PFSK-1 (cell line): ENCODE results near the gene FRK.

Experiments
- FOXP2 ChIP-seq: optimal IDR thresholded peaks from 2 replicates; pipeline ENCODE3; 2011; ENCODE audit warnings: borderline replicate concordance, control low read depth, inconsistent platforms; ENCODE audit not compliant: insufficient read depth; ENCODE audit errors: extremely low read length, extremely low read depth
- POLR2AphosphoS5 ChIP-seq: IDR thresholded peaks from 2 replicates; pipeline ENCODE4 v1.6.1; 2012; ENCODE audit warnings: low read depth, mild to moderate bottlenecking, control low read depth, low read length, moderate library complexity
- REST ChIP-seq, 2 experiments: IDR thresholded peaks; 2 replicates each; pipeline versions ENCODE4 v1.6.1 to v1.8.0; 2011 to 2012; ENCODE audit warnings: low read depth in 2 of 2, low read length in 2 of 2, control low read depth in 1 of 2, inconsistent platforms in 1 of 2, mild to moderate bottlenecking in 1 of 2, moderate library complexity in 1 of 2; ENCODE audit not compliant: insufficient read depth in 1 of 2
- SIN3A ChIP-seq: IDR thresholded peaks from 2 replicates; pipeline ENCODE4 v1.6.1; 2012; ENCODE audit warnings: mild to moderate bottlenecking, low read length, moderate library complexity, borderline replicate concordance; ENCODE audit not compliant: insufficient read depth
- TAF1 ChIP-seq: IDR thresholded peaks from 2 replicates; pipeline ENCODE4 v1.6.1; 2012; ENCODE audit warnings: low read length, control low read depth, borderline replicate concordance; ENCODE audit not compliant: insufficient read depth

The FRK gene

GRCh38 chr6:115972679-115973078 is 88.0 kb downstream of the FRK start:
- TF ChIP-seq REST (IDR thresholded peaks at IDR 0.05; ENCODE audit: insufficient read depth in 1 of 2, low read depth in 2 of 2, low read length in 2 of 2), result no peak
- TF ChIP-seq TAF1, result no peak
- no peak for TF ChIP-seq FOXP2
- no peak for TF ChIP-seq SIN3A
- TF ChIP-seq POLR2AphosphoS5, result no peak

DNA sequence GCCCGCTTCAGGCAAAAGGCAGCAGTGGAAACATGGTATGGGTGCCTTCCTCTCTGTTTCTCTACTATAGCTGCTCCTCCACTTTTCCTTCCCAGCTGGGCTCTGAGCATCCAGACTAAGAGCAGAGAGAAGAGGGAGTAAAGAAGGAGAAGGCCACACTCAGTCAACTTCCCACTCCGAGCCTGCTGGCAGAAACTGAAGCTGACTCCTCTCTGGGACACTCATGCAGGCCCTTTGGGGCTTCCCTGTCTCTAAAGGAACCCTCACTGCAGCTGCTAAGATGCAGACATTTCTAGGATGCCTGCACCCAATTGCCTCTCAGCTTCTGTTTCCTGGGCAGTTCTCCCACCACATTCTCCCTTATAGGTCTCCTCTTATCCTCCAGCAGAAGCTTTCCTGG is 88.9 kb downstream of the FRK start:
- TF ChIP-seq FOXP2 (no peak), POLR2AphosphoS5 (no peak), REST (IDR thresholded peaks at IDR 0.05; ENCODE audit: insufficient read depth in 1 of 2, low read depth in 2 of 2, low read length in 2 of 2) (no peak), SIN3A (no peak), TAF1 (no peak)

GRCh38 chr6:115969930-115970273 is 90.8 kb downstream of the FRK start:
- TF ChIP-seq FOXP2 (no peak), SIN3A (no peak), REST (IDR thresholded peaks at IDR 0.05; ENCODE audit: insufficient read depth in 1 of 2, low read depth in 2 of 2, low read length in 2 of 2) (no peak), POLR2AphosphoS5 (no peak), TAF1 (no peak)

- TF ChIP-seq TAF1 (no peak), SIN3A (no peak)
These were observed 91.3 kb downstream of the FRK start for GRCh38 chr6:115969207-115969929.

DNA sequence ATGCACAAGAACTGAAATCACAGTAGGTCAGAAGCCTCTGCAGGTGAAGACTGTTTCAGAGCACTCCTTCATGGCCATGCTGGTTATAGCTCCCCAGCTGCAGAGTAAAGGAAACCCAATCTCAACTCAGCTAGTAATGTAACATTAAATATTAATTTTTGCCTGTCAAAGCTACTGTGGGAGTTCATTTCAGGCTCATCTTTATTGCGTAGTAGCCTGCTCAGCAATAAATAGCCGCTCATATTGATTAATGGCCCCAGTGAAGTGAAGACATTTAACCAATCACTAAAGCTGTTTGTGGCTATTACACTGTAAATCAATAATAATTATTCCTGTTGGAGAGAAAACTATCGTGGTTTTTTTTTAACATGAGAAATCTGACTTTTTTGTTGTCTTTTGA is 101.7 kb downstream of the FRK start:
- TF ChIP-seq FOXP2 (no peak), REST (IDR thresholded peaks at IDR 0.05; ENCODE audit: insufficient read depth in 1 of 2, low read depth in 2 of 2, low read length in 2 of 2) (no peak), TAF1 (no peak), POLR2AphosphoS5 (no peak), SIN3A (no peak)
